BE2C (cell line): ENCODE measurements around the gene NUP214.
A peak's percentile ranks its signal among the peaks of the same experiment; 100 is the strongest.

Source experiments
- DNase-seq: peaks from one replicate; pipeline ENCODE4 v3.0.0-alpha.2; 2020
- H3K27me3 ChIP-seq: fragments of 250-450 bp; sonication (Bioruptor Pico); 2 replicates; pipeline ENCODE4 v1.5.1; 2020; ENCODE audit warnings: mild to moderate bottlenecking
- H3K36me3 ChIP-seq: fragments of 250-450 bp; sonication (Bioruptor Pico); 2 replicates; pipeline ENCODE4 v1.5.1; 2020; ENCODE audit warnings: mild to moderate bottlenecking
- H3K4me1 ChIP-seq: fragments of 250-450 bp; sonication (Bioruptor Pico); 2 replicates; pipeline ENCODE4 v1.5.1; 2020
- H3K4me3 ChIP-seq: 2 replicates; pipeline ENCODE4 v1.5.1; 2011; ENCODE audit warnings: low read depth, low read length
- H3K9me3 ChIP-seq: fragments of 250-450 bp; sonication (Bioruptor Pico); 2 replicates; pipeline ENCODE4 v1.5.1; 2020
- TF ChIP-seq, protein P1 (sequence below): IDR thresholded peaks from 2 replicates; pipeline ENCODE4 v1.5.1; 2012; ENCODE audit warnings: mild to moderate bottlenecking, low read depth, low read length

The NUP214 gene

GRCh38 chr9:131095666-131096268 lies 29.6 kb upstream of the NUP214 start:
- H3K27me3 ChIP-seq = peaks cover 36% of the 10 kb centered on the region
- no peak for DNase-seq

GRCh38 chr9:131096269-131097125 lies 28.9 kb upstream of the NUP214 start, which contains the start of gene AIF1L:
Gene AIF1L (plus strand): TSS chr9:131096531. CDS start chr9:131096630, 99 bp downstream.
- H3K4me3 ChIP-seq = peak within 1 kb of the TSS; percentile 8
- H3K36me3 ChIP-seq = no peaks in the 10 kb centered on the region
- peak; percentile 51 for DNase-seq
- peaks cover 36% of the 10 kb centered on the region for H3K27me3 ChIP-seq
- no peaks in the 10 kb centered on the region for H3K4me1 ChIP-seq
- TF ChIP-seq, protein P1, sequence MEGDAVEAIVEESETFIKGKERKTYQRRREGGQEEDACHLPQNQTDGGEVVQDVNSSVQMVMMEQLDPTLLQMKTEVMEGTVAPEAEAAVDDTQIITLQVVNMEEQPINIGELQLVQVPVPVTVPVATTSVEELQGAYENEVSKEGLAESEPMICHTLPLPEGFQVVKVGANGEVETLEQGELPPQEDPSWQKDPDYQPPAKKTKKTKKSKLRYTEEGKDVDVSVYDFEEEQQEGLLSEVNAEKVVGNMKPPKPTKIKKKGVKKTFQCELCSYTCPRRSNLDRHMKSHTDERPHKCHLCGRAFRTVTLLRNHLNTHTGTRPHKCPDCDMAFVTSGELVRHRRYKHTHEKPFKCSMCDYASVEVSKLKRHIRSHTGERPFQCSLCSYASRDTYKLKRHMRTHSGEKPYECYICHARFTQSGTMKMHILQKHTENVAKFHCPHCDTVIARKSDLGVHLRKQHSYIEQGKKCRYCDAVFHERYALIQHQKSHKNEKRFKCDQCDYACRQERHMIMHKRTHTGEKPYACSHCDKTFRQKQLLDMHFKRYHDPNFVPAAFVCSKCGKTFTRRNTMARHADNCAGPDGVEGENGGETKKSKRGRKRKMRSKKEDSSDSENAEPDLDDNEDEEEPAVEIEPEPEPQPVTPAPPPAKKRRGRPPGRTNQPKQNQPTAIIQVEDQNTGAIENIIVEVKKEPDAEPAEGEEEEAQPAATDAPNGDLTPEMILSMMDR = 0 out of 2 replicates have a peak, but pooled peaks have one; percentile 2
- no peaks in the 10 kb centered on the region for H3K9me3 ChIP-seq

More at GRCh38 chr9:131095666-131096268, 29.6 kb upstream of the NUP214 start:
- TF ChIP-seq, protein P1 = no peak
- Histone ChIP-seq H3K9me3 (no peaks in the 10 kb centered on the region), H3K36me3 (no peaks in the 10 kb centered on the region), H3K4me3 (no peak overlapping the region), H3K4me1 (no peaks in the 10 kb centered on the region)

GRCh38 chr9:131097126-131097947 lies 28.0 kb upstream of the NUP214 start:
- Histone ChIP-seq H3K4me1 (peaks cover 2% of the 10 kb centered on the region), H3K4me3 (no peak overlapping the region), H3K36me3 (no peaks in the 10 kb centered on the region), H3K27me3 (peaks cover 36% of the 10 kb centered on the region), H3K9me3 (no peaks in the 10 kb centered on the region)
- no peak for DNase-seq
- TF ChIP-seq, protein P1 = no peak

- Histone ChIP-seq H3K9me3 (no peaks in the 10 kb centered on the region), H3K36me3 (no peaks in the 10 kb centered on the region), H3K4me3 (no peak overlapping the region), H3K4me1 (peaks cover 6% of the 10 kb centered on the region), H3K27me3 (peaks cover 36% of the 10 kb centered on the region)
- TF ChIP-seq, protein P1 = no peak
- no peak for DNase-seq
Measured at GRCh38 chr9:131097948-131098278, 27.5 kb upstream of the NUP214 start.

GRCh38 chr9:131098391-131099101 lies 26.8 kb upstream of the NUP214 start:
- Histone ChIP-seq H3K36me3 (no peaks in the 10 kb centered on the region), H3K4me1 (peaks cover 6% of the 10 kb centered on the region)

More at GRCh38 chr9:131098391-131099101, 26.8 kb upstream of the NUP214 start:
- no peaks in the 10 kb centered on the region for H3K9me3 ChIP-seq
- no peak for DNase-seq
- H3K4me3 ChIP-seq = no peak overlapping the region
- peaks cover 36% of the 10 kb centered on the region for H3K27me3 ChIP-seq
- TF ChIP-seq, protein P1 = no peak
